SK-N-MC (cell line): ENCODE results near the gene DENND5B.
A peak's percentile ranks its signal among the peaks of the same experiment; 100 is the strongest.
"Not testable (repeated sequence)": the region's sequence is repeated elsewhere in the genome, so short reads cannot be mapped to it uniquely, and the experiment has no call there.

Experiments
- DNase-seq: peaks from one replicate; pipeline ENCODE4 v3.0.0-alpha.2; 2011; ENCODE audit warnings: low read depth, low spot score
- H3K27ac ChIP-seq: fragments of 200-600 bp; sonication (generic); 2 replicates; pipeline ENCODE4 v1.5.1; 2016; ENCODE audit warnings: mixed run types
- H3K36me3 ChIP-seq: fragments of 200-600 bp; sonication (generic); 2 replicates; pipeline ENCODE4 v1.6.1; 2017; ENCODE audit warnings: antibody characterized with exemption, low read length, mixed read lengths; ENCODE audit not compliant: insufficient read depth
- H3K4me3 ChIP-seq: fragments of 200-600 bp; sonication (generic); 2 replicates; pipeline ENCODE4 v1.5.1; 2016
- H3K9ac ChIP-seq: fragments of 200-600 bp; sonication (generic); 2 replicates; pipeline ENCODE4 v1.8.0; 2017; ENCODE audit warnings: mixed run types, mixed read lengths; ENCODE audit not compliant: insufficient read length
- H3K9me3 ChIP-seq: fragments of 200-600 bp; sonication (generic); 2 replicates; pipeline ENCODE4 v1.6.1; 2017; ENCODE audit warnings: low read depth, mild to moderate bottlenecking, antibody characterized with exemption, low read length, moderate library complexity, mixed read lengths
- EZH2 ChIP-seq: fragments of 200-600 bp; sonication (generic); IDR thresholded peaks from one replicate; pipeline ENCODE4 v1.6.1; 2017; ENCODE audit warnings: antibody characterized with exemption
- FOXP2 ChIP-seq: optimal IDR thresholded peaks from 2 replicates; pipeline ENCODE3; 2011; ENCODE audit warnings: mild to moderate bottlenecking, moderate library complexity; ENCODE audit not compliant: insufficient read depth; ENCODE audit errors: extremely low read length, control extremely low read depth
- POLR2AphosphoS5 ChIP-seq: IDR thresholded peaks from 2 replicates; pipeline ENCODE4 v1.6.1; 2012; ENCODE audit warnings: mild to moderate bottlenecking, low read depth, low read length, borderline replicate concordance

DENND5B gene

GRCh38 chr12:31423405-31423804 lies 167.5 kb downstream of the DENND5B start:
- H3K9me3 ChIP-seq, result no peaks in the 10 kb centered on the region
- no peaks in the 10 kb centered on the region for H3K36me3 ChIP-seq
- DNase-seq, result no peak
- no peak for TF ChIP-seq FOXP2
- TF ChIP-seq POLR2AphosphoS5, result no peak
- no peak for TF ChIP-seq EZH2
- no peak overlapping the region for H3K27ac ChIP-seq
- no peak overlapping the region for H3K4me3 ChIP-seq
- no peak overlapping the region for H3K9ac ChIP-seq

GRCh38 chr12:31412292-31412801 lies 178.6 kb downstream of the DENND5B start:
- Histone ChIP-seq H3K36me3 (no peaks in the 10 kb centered on the region), H3K27ac (no peak overlapping the region), H3K4me3 (no peak overlapping the region), H3K9me3 (no peaks in the 10 kb centered on the region), H3K9ac (no peak overlapping the region)
- TF ChIP-seq EZH2 (no peak), POLR2AphosphoS5 (no peak), FOXP2 (no peak)
- no peak for DNase-seq

- no peak for DNase-seq
- Histone ChIP-seq H3K9ac (no peak overlapping the region), H3K27ac (no peak overlapping the region), H3K9me3 (no peaks in the 10 kb centered on the region), H3K36me3 (no peaks in the 10 kb centered on the region), H3K4me3 (no peak overlapping the region)
- TF ChIP-seq EZH2 (no peak), POLR2AphosphoS5 (no peak), FOXP2 (no peak)
These were observed 182.2 kb downstream of the DENND5B start for GRCh38 chr12:31408763-31409162.

- Histone ChIP-seq H3K27ac (no peak overlapping the region), H3K9me3 (no peaks in the 10 kb centered on the region), H3K9ac (no peak overlapping the region), H3K4me3 (no peak overlapping the region), H3K36me3 (no peaks in the 10 kb centered on the region)
- TF ChIP-seq FOXP2 (no peak), EZH2 (no peak), POLR2AphosphoS5 (no peak)
- no peak for DNase-seq
These were observed 183.4 kb downstream of the DENND5B start for GRCh38 chr12:31407562-31407961.

GRCh38 chr12:31406345-31406744 lies 184.6 kb downstream of the DENND5B start:
- Histone ChIP-seq H3K27ac (no peak overlapping the region), H3K9ac (no peak overlapping the region), H3K9me3 (no peaks in the 10 kb centered on the region), H3K36me3 (no peaks in the 10 kb centered on the region), H3K4me3 (no peak overlapping the region)
- DNase-seq, result no peak
- no peak for TF ChIP-seq EZH2
- TF ChIP-seq FOXP2, result no peak
- no peak for TF ChIP-seq POLR2AphosphoS5

- H3K36me3 ChIP-seq, result no peaks in the 10 kb centered on the region
- DNase-seq, result no peak
These were observed 185.9 kb downstream of the DENND5B start for GRCh38 chr12:31405021-31405420.

GRCh38 chr12:31403099-31403607 lies 187.8 kb downstream of the DENND5B start:
- not testable (repeated sequence) for H3K27ac ChIP-seq, H3K9me3 ChIP-seq, H3K9ac ChIP-seq, H3K4me3 ChIP-seq, H3K36me3 ChIP-seq
- peak; percentile 63 for DNase-seq

More at GRCh38 chr12:31405021-31405420, 185.9 kb downstream of the DENND5B start:
- H3K9me3 ChIP-seq, result no peaks in the 10 kb centered on the region
- H3K4me3 ChIP-seq, result no peak overlapping the region
- H3K27ac ChIP-seq, result no peak overlapping the region
- no peak for TF ChIP-seq POLR2AphosphoS5
- TF ChIP-seq FOXP2, result no peak
- TF ChIP-seq EZH2, result no peak
- no peak overlapping the region for H3K9ac ChIP-seq

- Histone ChIP-seq H3K27ac (no peak overlapping the region), H3K9me3 (no peaks in the 10 kb centered on the region), H3K9ac (no peak overlapping the region), H3K4me3 (no peak overlapping the region), H3K36me3 (no peaks in the 10 kb centered on the region)
- TF ChIP-seq EZH2 (no peak), FOXP2 (no peak), POLR2AphosphoS5 (no peak)
- DNase-seq, result no peak
These were observed 197.9 kb downstream of the DENND5B start for GRCh38 chr12:31393004-31393550.

- no peaks in the 10 kb centered on the region for H3K36me3 ChIP-seq
- DNase-seq, result no peak
- H3K4me3 ChIP-seq, result no peak overlapping the region
- TF ChIP-seq POLR2AphosphoS5, result no peak
- no peak for TF ChIP-seq FOXP2
- TF ChIP-seq EZH2, result no peak
- H3K27ac ChIP-seq, result no peak overlapping the region
- H3K9ac ChIP-seq, result no peak overlapping the region
- H3K9me3 ChIP-seq, result no peaks in the 10 kb centered on the region
These were observed 199.9 kb downstream of the DENND5B start for GRCh38 chr12:31390991-31391390.

- H3K9me3 ChIP-seq, result no peaks in the 10 kb centered on the region
- H3K36me3 ChIP-seq, result no peaks in the 10 kb centered on the region
- TF ChIP-seq FOXP2 (no peak), POLR2AphosphoS5 (no peak)
- no peak overlapping the region for H3K9ac ChIP-seq
- no peak overlapping the region for H3K27ac ChIP-seq
- no peak overlapping the region for H3K4me3 ChIP-seq
- no peak for DNase-seq
These were observed 202.2 kb downstream of the DENND5B start for GRCh38 chr12:31388713-31389112.
